ENCODE results near the gene PPTC7.
A peak's percentile ranks its signal among the peaks of the same experiment; 100 is the strongest.

PPTC7 gene

GRCh38 chr12:110543252-110543959 is 39.7 kb downstream of the PPTC7 start:
- H3K27ac ChIP-seq, result peak overlapping the region; percentile 32
- TF ChIP-seq CTCF (conservative IDR thresholded peaks at IDR 0.05), result no peak

GRCh38 chr12:110540048-110540447 is 43.1 kb downstream of the PPTC7 start:
- no peak overlapping the region for H3K27ac ChIP-seq
- TF ChIP-seq CTCF (conservative IDR thresholded peaks at IDR 0.05), result no peak

- no peak overlapping the region for H3K27ac ChIP-seq
- TF ChIP-seq CTCF (conservative IDR thresholded peaks at IDR 0.05), result no peak
Observed at GRCh38 chr12:110538869-110539622, 44.1 kb downstream of the PPTC7 start.

GRCh38 chr12:110537605-110538409 is 45.3 kb downstream of the PPTC7 start:
- TF ChIP-seq CTCF (conservative IDR thresholded peaks at IDR 0.05), result no peak
- no peak overlapping the region for H3K27ac ChIP-seq

- TF ChIP-seq CTCF (conservative IDR thresholded peaks at IDR 0.05), result no peak
- no peak overlapping the region for H3K27ac ChIP-seq
Observed at GRCh38 chr12:110536834-110537604, 46.1 kb downstream of the PPTC7 start.

GRCh38 chr12:110534811-110535210 is 48.3 kb downstream of the PPTC7 start:
- no peak for TF ChIP-seq CTCF (conservative IDR thresholded peaks at IDR 0.05)
- H3K27ac ChIP-seq, result no peak overlapping the region
